Natural killer cell (primary cell): ENCODE results near the gene C2CD4D. TPM values are rescaled to one million over a fixed set of nuclear protein-coding genes. Genes with fewer than 3 reads are reported as not detected.

ENCODE experiments used
- ATAC-seq, 3 donors: fragments of 150-1000 bp in 2 of 3; fragments of 200-7000 bp in 1 of 3; cut with Tn5 transposase; 1 replicate in 1 of 3; 2 replicates in 2 of 3; pipeline ENCODE4 v1.10.0; 2021; ENCODE audit warnings: mild to moderate bottlenecking in 2 of 3, moderate library complexity in 2 of 3
- DNase-seq, 2 donors: peaks; one replicate each; pipeline versions ENCODE4 v3.0.0 to v3.0.0-alpha.2; 2013 to 2021; ENCODE audit warnings: mixed read lengths in 1 of 2
- H3K27ac ChIP-seq: one replicate; pipeline ENCODE4 v1.5.1; 2013; ENCODE audit warnings: mild to moderate bottlenecking, low read length
- H3K27me3 ChIP-seq: one replicate; pipeline ENCODE4 v1.6.1; 2013; ENCODE audit warnings: low read length; ENCODE audit not compliant: control insufficient read depth, insufficient read depth
- H3K36me3 ChIP-seq: one replicate; pipeline ENCODE4 v1.6.1; 2013; ENCODE audit warnings: low read length; ENCODE audit not compliant: control insufficient read depth, insufficient read depth
- H3K4me1 ChIP-seq: one replicate; pipeline ENCODE4 v1.6.1; 2013; ENCODE audit warnings: low read length; ENCODE audit not compliant: control insufficient read depth, insufficient read depth
- H3K4me3 ChIP-seq: one replicate; pipeline ENCODE4 v1.5.1; 2013; ENCODE audit warnings: low read length
- H3K9me3 ChIP-seq: one replicate; pipeline ENCODE4 v1.6.1; 2013; ENCODE audit warnings: low read length; ENCODE audit not compliant: control insufficient read depth, insufficient read depth
- H3K27ac Mint-ChIP-seq, 2 donors: one replicate each; pipeline ENCODE4 v1.8.0; 2022; ENCODE audit warnings: mild to moderate bottlenecking in 2 of 2, mixed read lengths in 2 of 2, moderate library complexity in 1 of 2
- H3K27me3 Mint-ChIP-seq, 2 donors: one replicate each; pipeline ENCODE4 v1.8.0; 2022; ENCODE audit warnings: low read depth in 2 of 2, mixed read lengths in 2 of 2
- H3K36me3 Mint-ChIP-seq: one replicate; pipeline ENCODE4 v1.8.0; 2022; ENCODE audit warnings: mixed read lengths
- H3K4me1 Mint-ChIP-seq, 2 donors: one replicate each; pipeline ENCODE4 v1.8.0; 2022; ENCODE audit warnings: mixed read lengths in 2 of 2
- H3K4me3 Mint-ChIP-seq: one replicate; pipeline ENCODE4 v1.8.0; 2022; ENCODE audit warnings: mild to moderate bottlenecking, moderate library complexity, mixed read lengths
- H3K9me3 Mint-ChIP-seq, 2 donors: one replicate each; pipeline ENCODE4 v1.8.0; 2022; ENCODE audit warnings: mixed read lengths in 2 of 2
- CTCF ChIP-seq: fragments of 200-600 bp; IDR thresholded peaks from one replicate; pipeline ENCODE4 v1.8.0; 2022; ENCODE audit warnings: antibody characterized with exemption
- WGBS: methylation state at CpG from one replicate; pipeline ENCODE4 v1.1.7; 2013; ENCODE audit warnings: missing lambda C conversion rate; ENCODE audit not compliant: insufficient coverage; 5-methylcytosine and 5-hydroxymethylcytosine counted together
- intact Hi-C: fragments of 100-400 bp; cut with micrococcal nuclease; formaldehyde crosslinking; loops from one replicate; pipeline ENCODE4 v1.14.2; 2022
- total RNA-seq, 4 donors: library from RNA; stranded (reverse); fragments of 120-200 nt in 1 of 4; gene quantifications; one replicate each; pipeline versions ENCODE4 v1.2.3 to v1.2.4, GENCODE V29; 2013 to 2022

C2CD4D gene
- total RNA-seq, 3 donors from 2014 or later (not counting 1 experiment from before 2014, with no cell fraction given): 0.20 to 0.24 TPM; not detected in 1

DNA sequence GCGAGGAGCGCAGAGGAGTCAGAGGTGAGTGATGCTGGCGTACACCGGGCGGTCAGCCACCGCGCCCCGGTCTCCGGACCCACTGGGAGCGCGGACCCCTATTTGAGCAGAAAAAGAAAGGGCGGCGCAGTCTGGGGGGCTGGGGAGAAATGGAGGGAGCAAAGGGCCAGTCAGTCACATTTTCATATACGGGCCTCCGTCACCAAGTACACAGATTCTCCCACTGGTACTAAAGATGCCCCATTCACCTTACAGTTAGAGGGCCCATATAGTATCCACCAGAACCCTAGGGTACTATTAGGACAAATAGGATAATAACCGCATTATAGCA is 573 bp downstream of the C2CD4D start:
- peak in 1 of 2 donors; percentile 25 for DNase-seq
- TF ChIP-seq CTCF: no peak
- WGBS: 18% methylated on average over 16 of the region's 16 CpGs
- intact Hi-C loops: loop anchor here (5.0 kb wide), 1 partner anchor 307 kb away; no protein-coding TSS in a partner anchor
- Mint-ChIP-seq H3K9me3 (no peaks in the 10 kb centered on the region), H3K27ac (peak overlapping the region in 1 of 2 donors; percentile 85), H3K4me3 (peak overlapping the region; percentile 68), H3K27me3 (peaks cover 0 to 22% of the 10 kb centered on the region in 2 donors), H3K36me3 (no peaks in the 10 kb centered on the region), H3K4me1 (peaks cover 33 to 40% of the 10 kb centered on the region in 2 donors)
- Histone ChIP-seq H3K27ac (peak overlapping the region; percentile 57), H3K4me3 (peak overlapping the region; percentile 47), H3K4me1 (peaks cover 48% of the 10 kb centered on the region), H3K27me3 (peaks cover 5% of the 10 kb centered on the region), H3K36me3 (no peaks in the 10 kb centered on the region), H3K9me3 (no peaks in the 10 kb centered on the region)
- no peak for ATAC-seq

GRCh38 chr1:151838222-151839081 is 1.2 kb downstream of the C2CD4D start:
- intact Hi-C loops: loop anchor here (5.0 kb wide), 1 partner anchor 306 kb away; no protein-coding TSS in a partner anchor
- Mint-ChIP-seq H3K4me3 (peak overlapping the region; percentile 72), H3K4me1 (peaks cover 33 to 44% of the 10 kb centered on the region in 2 donors), H3K27ac (peak overlapping the region in 1 of 2 donors; percentile 85), H3K9me3 (no peaks in the 10 kb centered on the region), H3K36me3 (no peaks in the 10 kb centered on the region), H3K27me3 (peaks cover 0 to 22% of the 10 kb centered on the region in 2 donors)
- H3K27me3 ChIP-seq: peaks cover 5% of the 10 kb centered on the region
- DNase-seq: peak; percentile 40 to 73
- peaks cover 54% of the 10 kb centered on the region for H3K4me1 ChIP-seq
- no peaks in the 10 kb centered on the region for H3K9me3 ChIP-seq
- peak overlapping the region; percentile 57 for H3K27ac ChIP-seq
- peak; percentile 38 to 60 (median 40) for ATAC-seq
- WGBS: 2% methylated on average over 117 of the region's 117 CpGs
- H3K36me3 ChIP-seq: no peaks in the 10 kb centered on the region
- no peak for TF ChIP-seq CTCF
- peak overlapping the region; percentile 47 for H3K4me3 ChIP-seq

DNA sequence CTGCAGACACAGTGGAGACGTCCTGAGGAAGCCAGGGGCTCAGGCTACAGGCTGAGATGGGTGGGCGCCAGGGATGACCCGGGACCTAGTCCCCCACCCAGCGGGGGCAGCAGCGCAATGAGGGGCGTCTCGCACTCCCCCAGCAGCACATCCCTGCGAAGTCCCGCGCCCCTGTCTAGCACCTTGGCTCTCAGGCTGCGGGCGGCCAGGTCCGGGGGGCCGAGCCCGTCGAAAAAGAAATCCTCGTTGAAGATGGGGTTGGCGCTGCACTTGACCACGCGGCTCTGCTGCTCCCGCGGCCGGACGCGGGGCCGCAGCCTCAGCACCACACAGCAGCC is 1.8 kb downstream of the C2CD4D start:
- no peaks in the 10 kb centered on the region for H3K9me3 ChIP-seq
- Mint-ChIP-seq H3K36me3 (no peaks in the 10 kb centered on the region), H3K27me3 (peaks cover 0 to 24% of the 10 kb centered on the region in 2 donors), H3K9me3 (no peaks in the 10 kb centered on the region), H3K27ac (peak overlapping the region; percentile 72 to 86), H3K4me1 (peaks cover 33 to 47% of the 10 kb centered on the region in 2 donors), H3K4me3 (peak overlapping the region; percentile 92)
- peak overlapping the region; percentile 59 for H3K27ac ChIP-seq
- peak overlapping the region; percentile 16 for H3K4me3 ChIP-seq
- WGBS: 6% methylated on average over 26 of the region's 26 CpGs
- TF ChIP-seq CTCF: no peak
- H3K36me3 ChIP-seq: no peaks in the 10 kb centered on the region
- peaks cover 5% of the 10 kb centered on the region for H3K27me3 ChIP-seq
- intact Hi-C loops: loop anchor here (1.0 to 5.0 kb wide), 3 partner anchors 48 to 393 kb away; partner anchors contain the start of gene TDRKH
- no peak for DNase-seq
- ATAC-seq: peak in 2 of 3 donors; percentile 1 to 14
- H3K4me1 ChIP-seq: peaks cover 57% of the 10 kb centered on the region
